RKO (cell line): ENCODE results near the gene USP31.
A peak's percentile ranks its signal among the peaks of the same experiment; 100 is the strongest.

Experiments
- DNase-seq: peaks from one replicate; pipeline ENCODE4 v3.0.0-alpha.2; 2016; ENCODE audit warnings: low spot score

USP31 gene

DNA sequence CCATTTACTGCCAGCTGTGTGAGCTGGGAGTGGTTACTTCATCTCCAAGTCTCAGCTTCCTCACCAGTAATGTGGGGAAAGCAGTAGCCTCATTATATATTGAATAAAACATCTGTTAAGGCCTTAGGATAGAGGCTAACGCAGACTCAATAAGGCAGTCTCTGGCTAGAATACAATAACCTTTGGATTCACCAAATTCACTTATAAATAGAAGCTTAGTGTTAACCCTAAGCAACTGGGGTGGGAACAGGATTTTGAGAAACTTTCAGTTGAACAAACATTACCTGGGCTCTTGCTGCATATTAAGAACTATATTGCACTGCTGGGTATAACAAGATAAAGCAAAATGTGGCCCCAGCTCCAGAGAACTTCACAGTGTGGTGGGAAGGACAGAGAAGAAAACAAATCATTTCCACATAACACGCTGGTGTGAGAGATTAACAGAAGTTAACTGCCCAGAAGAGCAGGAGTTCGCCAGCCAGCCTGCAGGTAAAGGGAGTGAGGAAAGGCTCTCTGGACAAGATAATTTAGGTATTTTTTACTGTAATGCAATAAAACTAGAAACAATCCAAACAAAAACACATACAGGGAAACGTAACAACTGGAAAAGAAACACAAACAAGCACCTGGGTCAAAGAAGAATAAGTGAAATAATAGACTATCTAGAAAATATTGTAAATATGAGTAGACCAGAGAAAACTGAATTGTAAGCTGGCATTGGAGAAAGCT is 57.0 kb downstream of the USP31 start:
- no peak for DNase-seq

DNA sequence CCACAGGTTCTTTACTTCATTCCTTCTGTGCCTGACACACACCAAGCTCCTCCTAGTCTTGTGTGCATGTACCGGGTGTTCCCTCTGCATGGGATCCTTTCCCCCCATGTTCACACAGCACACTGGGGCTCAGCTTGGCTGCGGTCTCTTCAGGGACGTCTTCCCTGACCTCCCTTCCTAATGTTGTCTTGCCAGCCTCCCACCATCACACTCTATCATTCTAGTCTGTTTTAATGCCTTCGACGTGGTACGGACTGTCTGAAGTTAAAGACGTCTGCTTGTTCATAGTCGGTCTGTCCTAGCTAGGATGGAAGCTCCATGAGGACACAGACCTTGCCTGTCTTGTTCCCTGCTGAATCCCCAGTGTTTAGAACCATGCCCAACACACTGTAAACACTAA is 60.1 kb downstream of the USP31 start:
- DNase-seq = no peak

DNA sequence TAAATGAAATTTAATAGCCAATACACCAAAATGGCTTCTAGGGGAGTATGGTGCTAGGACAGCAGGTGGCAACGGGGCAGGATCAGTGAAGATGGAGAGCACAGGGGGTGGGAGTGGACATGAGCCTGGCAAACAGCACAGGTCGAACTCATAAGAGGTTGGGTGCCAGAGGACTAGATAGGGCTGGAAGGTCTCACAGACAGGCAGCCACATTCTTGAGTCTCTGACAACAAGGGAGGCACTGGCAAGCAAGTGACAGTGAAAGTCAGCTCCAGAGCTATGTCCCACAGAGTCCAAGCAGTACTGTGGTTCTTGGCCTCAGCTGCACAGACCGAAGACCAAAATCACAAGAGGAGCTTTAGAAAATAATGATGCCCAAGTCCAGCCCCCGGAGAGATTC is 61.2 kb downstream of the USP31 start:
- no peak for DNase-seq

DNA sequence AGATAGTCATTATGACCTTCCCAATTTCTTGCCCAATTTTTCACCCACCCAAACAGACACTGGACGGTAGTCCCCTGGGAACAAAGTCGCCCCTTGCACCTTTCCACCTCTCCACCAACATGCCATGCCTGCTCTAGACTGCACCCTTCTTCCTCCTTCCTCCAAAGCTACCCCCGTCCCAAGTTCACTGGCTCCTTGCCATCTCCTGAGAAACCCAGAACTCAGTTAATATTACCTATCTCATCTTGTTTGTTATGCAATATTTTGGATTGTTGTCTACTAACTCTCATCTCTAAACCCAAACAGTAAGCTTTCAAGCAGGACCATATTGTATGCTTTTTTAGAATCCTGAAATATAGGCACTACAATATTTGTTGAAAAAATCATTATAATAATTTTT is 63.3 kb downstream of the USP31 start:
- DNase-seq = no peak

DNA sequence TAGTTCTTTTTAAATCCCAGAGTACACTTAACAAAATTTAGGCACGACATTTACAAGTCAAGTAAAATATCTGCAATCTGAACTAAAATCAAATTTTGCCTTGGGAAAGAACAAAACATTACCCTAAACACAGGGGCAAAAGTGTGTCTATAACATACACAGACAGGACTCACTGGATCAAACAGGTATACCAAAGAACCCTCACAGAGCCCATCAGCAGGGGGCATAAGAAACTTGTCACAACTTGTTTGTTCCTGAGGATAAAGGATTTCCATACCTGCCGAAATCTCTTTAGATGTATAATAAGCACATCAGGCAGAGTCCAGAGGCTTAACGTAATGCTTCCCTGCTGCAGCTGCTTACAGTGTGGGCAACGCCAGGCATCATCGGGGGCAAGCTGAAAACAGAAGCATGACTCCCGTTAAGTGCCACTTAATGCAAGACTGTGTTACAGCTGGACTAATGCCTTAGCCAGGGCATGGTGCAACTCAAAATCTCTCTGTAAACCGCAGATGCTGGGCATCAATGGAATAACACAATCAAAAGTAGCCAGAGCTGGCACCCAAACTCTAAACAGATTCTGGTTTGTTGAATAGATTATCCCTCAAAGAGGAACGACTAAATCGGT is 67.0 kb downstream of the USP31 start:
- no peak for DNase-seq

DNA sequence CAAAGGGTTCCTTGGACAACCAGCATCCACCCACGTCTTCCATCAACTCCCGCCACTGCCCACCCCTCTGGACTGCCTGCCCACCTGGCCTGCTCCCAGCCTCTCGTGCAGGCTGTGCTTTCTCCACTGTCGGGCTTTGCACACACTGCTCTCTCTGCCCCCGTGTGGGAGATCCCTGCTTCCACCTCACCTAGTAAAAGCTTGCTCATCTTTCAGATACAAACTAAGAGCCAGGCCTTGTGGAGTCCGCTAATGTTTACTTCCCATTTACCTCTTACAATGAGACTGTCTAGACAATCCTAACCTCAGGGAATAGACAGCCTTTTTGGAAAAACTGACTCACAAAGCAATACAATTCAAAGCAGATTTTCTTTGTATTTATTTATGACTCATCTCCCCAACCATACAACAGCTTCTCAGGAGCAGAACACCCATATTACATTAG is 67.6 kb downstream of the USP31 start:
- no peak for DNase-seq

DNA sequence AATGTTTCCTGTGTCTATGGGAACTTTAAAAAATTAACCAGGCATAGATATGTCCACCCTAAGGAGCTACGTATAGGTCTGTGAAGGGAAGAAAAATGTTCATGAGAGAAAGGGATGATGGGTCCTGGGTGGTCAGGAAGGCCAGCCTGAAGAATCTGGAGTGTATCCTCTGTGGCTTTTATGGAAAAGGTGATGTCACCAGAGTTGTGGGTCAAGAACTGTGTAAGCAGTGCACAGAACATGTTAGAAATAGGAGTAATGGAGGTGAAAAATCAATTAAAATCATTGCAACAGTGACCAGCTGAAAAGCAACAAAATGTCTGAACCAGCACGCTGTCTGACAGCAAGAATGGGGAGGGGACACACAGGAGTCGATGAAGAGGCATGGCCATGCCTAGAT is 68.5 kb downstream of the USP31 start:
- no peak for DNase-seq

DNA sequence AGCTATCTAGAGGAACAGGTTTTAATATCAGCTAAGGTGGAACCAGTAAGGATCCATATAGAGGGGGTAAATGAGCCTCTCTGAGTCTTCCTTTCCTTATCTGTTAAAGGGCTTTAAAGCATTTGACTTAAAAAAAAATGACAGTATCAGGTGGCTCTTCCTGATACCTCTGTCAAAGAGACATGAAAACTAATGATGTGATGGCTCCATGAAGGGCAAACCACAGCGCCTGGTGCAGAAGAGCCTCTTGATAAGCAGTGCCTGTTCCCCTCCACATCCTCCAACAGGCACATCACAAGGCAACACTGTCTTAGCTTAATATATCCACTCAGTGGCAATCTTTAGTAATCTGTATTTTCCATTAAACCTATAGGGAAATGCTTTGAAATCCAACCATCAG is 68.9 kb downstream of the USP31 start:
- no peak for DNase-seq

DNA sequence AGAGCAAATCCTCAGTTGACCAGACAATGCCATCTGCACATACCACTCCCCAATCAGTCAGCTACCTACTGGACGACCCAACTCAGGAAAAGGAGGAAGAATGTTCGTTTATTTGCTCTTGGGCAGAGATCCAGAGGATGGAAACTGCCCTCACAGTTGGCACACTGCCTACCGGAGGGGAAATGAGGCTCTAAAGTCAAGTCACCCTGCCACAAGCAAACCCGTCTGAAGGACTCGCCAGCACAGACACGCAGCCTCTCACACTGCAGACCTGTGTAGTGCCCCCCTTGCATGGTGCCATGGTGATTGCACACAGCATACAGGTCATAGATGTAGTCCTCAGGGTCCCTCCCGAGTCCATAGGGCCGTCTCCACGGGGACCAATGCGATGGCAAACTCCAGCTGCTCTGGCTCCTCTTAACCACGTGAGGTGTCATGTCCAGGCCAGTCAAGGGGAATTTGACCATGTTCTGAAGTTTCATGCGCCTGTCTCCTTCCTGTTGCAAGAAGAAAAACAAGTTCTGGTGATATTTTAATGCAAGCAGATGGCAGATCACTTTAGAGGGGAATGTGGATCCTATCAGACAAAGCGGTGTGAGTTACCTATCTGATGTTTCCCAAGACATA is 69.5 kb downstream of the USP31 start:
- no peak for DNase-seq

DNA sequence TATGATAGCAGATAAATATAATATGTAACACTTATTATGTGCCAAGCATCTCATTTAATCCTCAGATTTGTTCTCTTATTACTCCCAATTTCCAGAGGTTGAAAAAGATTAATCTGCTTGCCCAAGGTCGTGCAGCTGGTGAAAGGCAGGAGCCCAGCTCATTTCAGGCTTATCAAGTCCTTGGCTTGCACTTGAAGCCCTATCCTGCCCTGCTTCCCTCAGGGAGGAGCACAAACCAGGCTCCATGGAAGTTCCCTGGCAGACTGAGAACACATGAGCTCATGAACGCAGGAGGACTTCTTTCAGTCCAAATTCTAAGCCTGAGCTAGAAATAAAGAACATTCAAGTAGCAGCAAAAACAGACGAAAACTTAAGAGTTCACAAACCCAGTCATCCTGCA is 74.8 kb downstream of the USP31 start:
- no peak for DNase-seq

DNA sequence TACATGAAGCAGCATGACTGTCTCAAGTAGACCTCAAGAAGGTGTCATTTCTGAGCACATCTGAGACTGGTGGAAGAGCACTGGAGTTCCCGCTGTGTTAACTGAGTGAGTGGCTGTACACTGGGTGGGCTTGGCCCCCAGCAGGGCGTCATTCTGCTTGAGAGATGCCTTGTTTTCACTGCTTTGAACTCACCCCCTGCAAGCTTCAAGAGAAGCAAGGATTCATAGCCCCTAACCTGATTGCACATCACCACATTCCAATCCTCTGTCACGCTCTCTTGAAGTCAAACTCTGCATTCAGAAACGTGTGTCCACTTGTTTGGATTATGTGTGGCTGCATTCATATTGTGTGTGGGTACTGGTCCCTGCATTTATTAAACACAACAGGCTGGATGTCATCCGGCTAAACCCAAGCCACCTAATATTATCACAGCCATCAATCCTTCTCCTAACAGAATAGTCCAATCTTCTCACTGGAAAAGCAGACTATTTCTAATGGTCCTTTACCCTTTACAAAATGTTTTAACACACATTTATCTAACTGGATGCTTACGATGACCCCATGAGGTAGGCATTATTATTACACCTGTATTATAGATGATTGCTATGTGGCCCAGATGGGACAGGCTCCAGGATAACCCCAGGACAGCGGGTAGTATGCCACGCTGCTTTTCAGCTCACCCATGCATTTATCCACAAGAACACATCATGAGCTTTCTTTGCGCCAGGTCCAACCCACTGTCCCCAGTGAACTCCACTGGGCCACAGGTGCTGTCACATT is 76.3 kb downstream of the USP31 start:
- no peak for DNase-seq

DNA sequence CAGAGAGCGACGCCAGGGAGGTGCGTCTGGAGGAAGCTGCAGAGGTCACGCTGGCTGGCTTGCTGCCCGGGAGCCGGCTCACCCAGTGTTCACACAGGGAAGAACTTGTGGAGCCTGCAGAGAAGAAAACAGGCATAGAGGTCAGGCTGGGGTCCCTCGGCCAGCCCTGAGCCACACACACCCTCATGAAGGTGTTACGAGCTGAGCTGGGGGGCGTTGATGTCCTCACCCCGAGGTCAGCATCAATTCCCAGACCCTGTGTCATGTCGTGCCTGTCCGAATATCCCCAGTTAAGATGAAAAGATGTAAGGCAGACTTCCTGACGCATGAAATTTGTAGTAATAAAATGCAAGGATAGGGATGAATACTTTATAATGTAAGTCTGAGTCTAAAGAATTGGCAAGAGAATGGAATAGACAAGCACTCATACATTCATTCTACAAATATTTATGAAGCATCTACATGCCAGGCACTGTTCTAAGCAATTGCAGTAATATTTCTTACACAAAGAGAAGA is 77.1 kb downstream of the USP31 start:
- no peak for DNase-seq

DNA sequence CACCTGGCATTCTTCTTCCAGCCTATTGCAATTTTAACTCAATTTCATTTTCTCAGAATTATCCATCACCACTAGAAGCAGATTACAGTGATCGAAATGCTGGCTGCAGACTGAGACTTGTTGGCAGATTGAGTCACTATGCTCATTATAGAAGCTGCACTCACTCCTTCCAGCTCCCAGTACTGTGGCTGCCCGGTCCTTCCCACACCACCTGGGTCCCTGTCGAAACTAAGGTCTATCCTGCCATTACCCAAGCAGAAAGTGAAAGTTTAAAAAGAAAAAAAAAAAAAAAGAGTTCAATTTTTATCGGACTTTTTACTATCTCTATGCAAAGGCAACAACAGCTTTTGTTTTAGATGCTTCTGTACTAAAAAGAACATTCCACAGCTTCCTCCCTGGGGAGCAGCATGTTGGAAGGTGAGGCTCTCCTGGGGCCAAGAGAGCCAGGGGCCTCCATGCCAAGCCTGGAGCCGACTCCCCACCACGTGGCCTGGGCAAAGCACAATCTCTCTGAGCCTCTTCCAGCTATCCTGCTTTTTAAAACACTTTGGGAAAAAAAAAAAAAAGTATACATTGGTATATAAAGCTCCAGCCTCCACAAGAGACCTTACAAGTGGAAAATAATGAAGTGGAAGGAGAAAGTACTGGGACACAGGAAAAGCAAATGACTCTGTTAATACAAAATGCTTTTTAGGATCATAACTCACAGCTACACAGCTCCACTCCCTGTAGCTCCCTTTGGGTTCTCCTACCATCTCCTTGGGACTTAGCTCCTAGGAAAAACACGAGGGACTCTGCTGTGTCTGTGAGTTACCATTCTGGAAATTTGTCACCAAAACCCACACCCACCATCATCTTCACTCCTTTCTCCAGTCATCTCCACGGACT is 77.8 kb downstream of the USP31 start:
- DNase-seq = no peak

DNA sequence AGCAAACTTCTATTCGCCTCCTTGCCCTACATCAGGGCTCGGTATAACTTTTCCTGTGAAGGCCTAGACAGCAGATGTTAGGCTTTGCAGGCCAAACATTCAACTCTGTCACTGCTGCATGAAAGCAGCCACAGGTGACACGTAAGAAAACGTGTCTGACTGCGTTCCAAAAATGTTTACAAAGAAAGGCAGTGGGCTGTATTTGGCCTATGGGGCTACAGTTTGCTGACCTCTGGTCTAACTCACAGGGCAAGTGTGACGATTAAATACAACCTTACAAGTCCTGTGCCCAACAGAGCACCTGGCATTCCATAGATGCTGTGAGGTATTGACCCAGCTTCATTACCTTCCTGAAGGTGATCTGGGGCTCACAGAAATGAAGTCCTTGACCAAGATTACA is 79.4 kb downstream of the USP31 start:
- DNase-seq = no peak

DNA sequence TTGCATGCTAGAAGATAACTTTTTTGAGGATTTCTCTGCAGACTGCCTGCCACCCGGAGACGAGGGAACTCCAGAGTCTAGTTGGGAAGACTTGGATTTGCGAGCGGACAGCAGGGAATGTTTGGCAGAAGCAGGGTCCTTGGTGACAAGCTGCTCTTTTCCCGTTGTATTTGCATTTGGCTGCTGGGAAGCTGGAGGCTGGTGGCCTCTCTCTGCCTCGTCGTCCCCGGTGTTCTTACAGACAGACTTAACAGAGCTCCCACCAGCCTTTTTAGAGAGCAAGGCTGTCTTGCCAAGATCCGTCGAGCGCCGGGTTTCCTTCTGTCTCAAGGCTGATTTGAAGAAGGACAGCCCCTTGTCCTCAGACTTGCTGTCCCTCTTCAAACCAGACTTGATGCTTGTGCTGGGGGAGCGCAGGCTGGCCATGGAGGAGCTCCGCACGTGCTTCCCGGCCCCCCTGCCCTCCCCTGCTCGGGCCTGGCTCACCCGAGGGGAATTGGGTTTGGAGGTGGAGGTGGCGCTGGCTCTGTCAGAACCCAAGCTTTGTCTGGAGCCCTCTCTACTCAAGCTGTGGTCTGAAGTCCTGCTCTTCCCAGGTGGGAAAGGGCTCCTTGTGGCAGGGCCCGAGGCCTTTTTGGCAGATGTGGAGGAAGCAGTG is 81.0 kb downstream of the USP31 start:
- no peak for DNase-seq

DNA sequence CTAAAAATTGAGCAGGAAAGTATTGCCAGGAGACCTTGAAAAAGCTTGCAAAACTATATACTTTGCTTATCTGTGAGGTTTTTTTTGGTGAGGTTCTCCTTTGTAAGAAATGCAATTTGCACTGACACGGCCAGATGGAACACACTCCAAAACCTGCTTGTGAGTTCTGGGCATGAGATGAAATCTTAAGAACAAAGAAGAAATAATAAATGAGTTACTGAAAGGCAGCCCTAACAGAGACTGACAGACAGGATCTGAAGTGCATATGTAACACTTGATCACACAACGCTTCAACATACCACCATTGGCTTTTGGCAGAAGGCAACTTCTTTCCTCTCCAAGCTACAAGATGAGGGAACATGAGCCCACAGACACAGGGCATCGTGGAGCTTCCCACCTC is 82.6 kb downstream of the USP31 start:
- DNase-seq = no peak

DNA sequence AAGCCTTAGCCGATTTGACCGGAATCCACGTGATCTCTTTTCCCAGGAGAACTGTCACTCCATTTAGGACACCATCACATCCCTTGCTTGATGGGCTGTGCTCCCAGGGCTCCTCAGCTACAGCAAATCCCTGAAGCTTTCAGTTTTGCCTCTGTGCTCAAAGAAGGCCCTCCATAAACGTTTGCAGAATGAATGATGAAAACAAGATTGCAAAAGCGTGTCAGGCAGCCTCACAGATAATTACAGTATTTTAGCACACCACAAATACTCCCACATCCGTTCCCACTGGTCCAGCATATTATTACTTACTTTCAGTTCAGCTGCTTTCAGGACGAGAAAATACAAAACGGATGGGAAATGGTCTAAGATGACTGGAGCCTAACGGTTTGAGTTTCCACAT is 84.6 kb downstream of the USP31 start:
- no peak for DNase-seq

DNA sequence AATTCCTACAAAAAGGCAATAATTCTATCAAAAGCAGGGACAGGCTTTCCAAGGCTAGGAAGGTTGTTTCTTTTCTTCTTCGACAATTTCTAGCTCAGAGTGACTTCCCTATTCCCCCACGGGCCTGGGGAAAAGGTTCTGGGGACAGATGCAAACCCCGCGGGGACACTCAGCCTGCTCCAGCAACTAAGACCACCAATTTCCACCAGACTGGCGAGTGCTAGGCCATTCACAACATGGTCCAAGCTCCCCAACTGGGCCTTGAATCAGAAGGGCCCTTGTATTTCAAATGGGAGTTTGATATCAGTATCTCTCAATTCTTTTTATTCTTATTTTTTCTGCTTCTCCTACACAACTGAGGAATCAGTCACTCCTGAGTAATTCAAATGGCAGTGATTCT is 86.7 kb downstream of the USP31 start:
- DNase-seq = no peak

DNA sequence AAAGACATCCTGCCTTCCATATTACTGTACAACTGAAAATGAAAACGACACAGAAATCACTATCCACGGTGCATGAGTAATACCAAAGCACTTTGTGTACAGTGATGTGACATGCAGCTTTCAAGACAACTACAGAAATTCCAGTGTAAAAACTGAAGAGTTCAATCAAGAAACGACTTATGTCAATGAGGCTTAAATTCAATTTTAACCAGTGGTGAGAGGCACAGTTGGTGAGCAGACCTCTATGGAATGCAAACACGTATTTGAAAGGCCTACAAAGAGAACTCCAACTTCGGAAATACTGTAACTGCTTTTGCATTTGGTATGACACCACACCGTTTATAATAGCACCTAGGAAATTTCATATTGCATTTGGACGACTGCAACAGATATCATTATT is 87.6 kb downstream of the USP31 start:
- peak; percentile 24 for DNase-seq

DNA sequence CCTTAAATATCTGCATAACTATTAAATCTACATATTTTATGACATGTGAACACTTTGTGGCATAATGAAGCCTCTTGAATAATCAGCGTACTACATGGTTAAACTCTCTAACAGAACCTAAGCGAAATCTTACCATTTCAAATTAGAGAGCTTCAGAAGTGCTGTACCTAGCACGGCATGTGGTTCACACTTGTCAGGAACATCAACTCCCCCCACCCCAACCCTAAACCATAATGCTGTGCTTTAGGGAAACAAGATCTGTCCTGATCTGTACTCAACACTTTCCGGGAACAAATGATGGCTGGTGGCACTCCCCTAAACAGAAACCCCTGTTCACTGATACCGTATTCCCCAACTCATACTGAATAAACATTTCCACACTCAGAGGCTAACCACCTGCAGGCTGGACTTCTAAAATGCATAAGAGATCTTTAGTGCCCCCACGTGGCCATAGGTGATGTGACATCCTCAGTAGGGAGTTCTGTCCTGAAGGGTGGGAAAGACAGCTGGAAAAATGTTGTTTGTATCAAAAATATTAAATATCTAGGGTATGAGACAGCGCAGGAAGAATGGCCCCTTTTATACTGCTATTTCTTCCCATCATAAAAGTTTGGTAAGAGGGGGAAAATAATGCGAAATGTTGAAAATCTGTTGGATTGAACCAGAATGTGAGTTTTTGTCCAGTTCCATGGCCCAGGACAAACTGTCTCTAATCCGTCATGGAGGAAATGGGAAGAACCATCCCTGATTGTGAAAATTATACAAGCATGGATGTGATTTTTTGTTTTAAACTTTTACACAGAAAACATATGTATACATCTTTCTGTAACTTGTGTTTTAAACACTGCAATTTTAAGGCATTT is 88.6 kb downstream of the USP31 start:
- DNase-seq = peak; percentile 76
